ENCODE data around the gene UBE2N. TPM values are rescaled to one million over a fixed set of nuclear protein-coding genes. Genes with fewer than 3 reads are reported as not detected.
A peak's percentile ranks its signal among the peaks of the same experiment; 100 is the strongest.

The UBE2N gene
- total RNA-seq, 2 donors from 2014 or later = 49.0 to 71.5 TPM

DNA sequence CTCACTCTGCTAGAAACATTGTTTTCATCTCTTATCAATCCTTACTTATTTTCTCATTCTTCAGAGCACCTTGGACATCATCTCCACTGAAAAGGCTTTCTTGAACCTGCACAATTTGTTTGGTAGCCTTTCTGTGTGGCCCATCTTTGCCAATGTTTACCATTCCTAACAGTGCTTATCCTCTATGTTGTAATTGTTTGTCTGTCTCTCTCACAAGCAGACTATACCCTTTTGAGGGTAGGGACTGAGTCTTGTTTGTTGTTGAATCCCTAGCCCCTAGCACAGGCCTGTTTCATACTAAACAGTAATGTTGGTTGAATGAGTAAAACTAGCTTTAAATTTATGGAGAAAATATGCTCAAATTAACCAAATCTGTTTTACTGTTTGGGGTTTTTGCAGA lies 34.8 kb upstream of the UBE2N start:
- no peaks in the 10 kb centered on the region for H3K27me3 ChIP-seq (replicated peaks; ENCODE audit: insufficient read depth)
- TF ChIP-seq, protein P1, sequence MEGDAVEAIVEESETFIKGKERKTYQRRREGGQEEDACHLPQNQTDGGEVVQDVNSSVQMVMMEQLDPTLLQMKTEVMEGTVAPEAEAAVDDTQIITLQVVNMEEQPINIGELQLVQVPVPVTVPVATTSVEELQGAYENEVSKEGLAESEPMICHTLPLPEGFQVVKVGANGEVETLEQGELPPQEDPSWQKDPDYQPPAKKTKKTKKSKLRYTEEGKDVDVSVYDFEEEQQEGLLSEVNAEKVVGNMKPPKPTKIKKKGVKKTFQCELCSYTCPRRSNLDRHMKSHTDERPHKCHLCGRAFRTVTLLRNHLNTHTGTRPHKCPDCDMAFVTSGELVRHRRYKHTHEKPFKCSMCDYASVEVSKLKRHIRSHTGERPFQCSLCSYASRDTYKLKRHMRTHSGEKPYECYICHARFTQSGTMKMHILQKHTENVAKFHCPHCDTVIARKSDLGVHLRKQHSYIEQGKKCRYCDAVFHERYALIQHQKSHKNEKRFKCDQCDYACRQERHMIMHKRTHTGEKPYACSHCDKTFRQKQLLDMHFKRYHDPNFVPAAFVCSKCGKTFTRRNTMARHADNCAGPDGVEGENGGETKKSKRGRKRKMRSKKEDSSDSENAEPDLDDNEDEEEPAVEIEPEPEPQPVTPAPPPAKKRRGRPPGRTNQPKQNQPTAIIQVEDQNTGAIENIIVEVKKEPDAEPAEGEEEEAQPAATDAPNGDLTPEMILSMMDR (IDR thresholded peaks at IDR 0.05) = no peak
- TF ChIP-seq POLR2AphosphoS5 (IDR thresholded peaks at IDR 0.05) (no peak), POLR2A (IDR thresholded peaks at IDR 0.05) (no peak)
- no peak for DNase-seq (ENCODE audit: low spot score)
- intact Hi-C loops (cut with DNase I) = no loop called here
- H3K27ac ChIP-seq = no peak overlapping the region
- H3K9me3 ChIP-seq = no peaks in the 10 kb centered on the region
- peaks cover 0 to 5% of the 10 kb centered on the region in 2 donors for H3K36me3 ChIP-seq
- H3K4me3 ChIP-seq = no peak overlapping the region
- H3K4me1 ChIP-seq (replicated peaks) = no peaks in the 10 kb centered on the region

DNA sequence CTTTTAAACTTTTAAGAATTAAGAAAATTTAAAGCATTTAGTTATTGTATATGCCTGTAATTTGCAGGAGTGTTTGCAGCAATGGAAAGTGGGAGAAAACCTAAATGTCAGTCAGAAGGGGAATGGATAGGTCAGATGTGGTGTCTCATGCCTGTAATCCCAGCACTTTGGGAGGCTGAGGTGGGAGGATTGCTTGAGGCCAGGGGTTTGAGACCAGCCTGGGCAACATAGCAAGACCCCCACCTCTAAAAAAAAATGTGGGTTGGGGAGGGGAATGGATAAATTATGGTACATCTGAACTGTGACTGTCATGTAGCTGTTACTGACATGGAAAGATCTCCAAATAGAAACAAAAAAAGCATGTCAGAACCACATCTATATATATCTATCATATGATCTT lies 27.6 kb upstream of the UBE2N start:
- no peak overlapping the region for H3K27ac ChIP-seq
- intact Hi-C loops (cut with DNase I) = no loop called here
- no peak for DNase-seq (ENCODE audit: low spot score)
- H3K4me1 ChIP-seq (replicated peaks) = peaks cover 10% of the 10 kb centered on the region
- no peaks in the 10 kb centered on the region for H3K36me3 ChIP-seq
- H3K27me3 ChIP-seq (replicated peaks; ENCODE audit: insufficient read depth) = no peaks in the 10 kb centered on the region
- TF ChIP-seq POLR2A (IDR thresholded peaks at IDR 0.05) = no peak
- TF ChIP-seq POLR2AphosphoS5 (IDR thresholded peaks at IDR 0.05) = no peak
- TF ChIP-seq, protein P1 (IDR thresholded peaks at IDR 0.05) = no peak
- no peaks in the 10 kb centered on the region for H3K9me3 ChIP-seq
- no peak overlapping the region for H3K4me3 ChIP-seq

DNA sequence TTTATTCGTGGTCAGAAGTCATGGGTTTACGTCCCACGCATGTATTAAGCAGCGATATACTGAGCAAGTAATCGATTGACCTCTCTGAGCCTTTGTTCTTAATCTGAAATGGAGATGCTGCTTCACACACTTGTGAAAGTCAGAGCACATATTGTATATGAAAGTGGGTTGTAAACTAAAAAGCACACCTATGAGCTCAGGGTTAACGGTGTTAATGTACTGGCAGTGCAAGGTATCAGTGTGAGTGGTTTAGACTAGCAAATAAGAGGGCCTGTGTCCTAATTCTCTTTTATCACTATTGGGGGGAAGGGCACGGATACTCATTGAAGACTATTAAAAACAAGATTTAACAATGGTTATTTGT lies 26.2 kb upstream of the UBE2N start:
- Histone ChIP-seq H3K9me3 (no peaks in the 10 kb centered on the region), H3K4me1 (replicated peaks) (peaks cover 10% of the 10 kb centered on the region), H3K27me3 (replicated peaks; ENCODE audit: insufficient read depth) (no peaks in the 10 kb centered on the region), H3K4me3 (peak overlapping the region; percentile 69 to 73), H3K36me3 (no peaks in the 10 kb centered on the region), H3K27ac (peak overlapping the region; percentile 91 to 93)
- 5% methylated on average over 7 of the region's 7 CpGs for WGBS
- DNase-seq (ENCODE audit: low spot score) = no peak
- intact Hi-C loops (cut with DNase I) = no loop called here
- TF ChIP-seq, protein P1 (IDR thresholded peaks at IDR 0.05) = no peak
- TF ChIP-seq POLR2AphosphoS5 (IDR thresholded peaks at IDR 0.05) = no peak
- no peak for TF ChIP-seq POLR2A (IDR thresholded peaks at IDR 0.05)

DNA sequence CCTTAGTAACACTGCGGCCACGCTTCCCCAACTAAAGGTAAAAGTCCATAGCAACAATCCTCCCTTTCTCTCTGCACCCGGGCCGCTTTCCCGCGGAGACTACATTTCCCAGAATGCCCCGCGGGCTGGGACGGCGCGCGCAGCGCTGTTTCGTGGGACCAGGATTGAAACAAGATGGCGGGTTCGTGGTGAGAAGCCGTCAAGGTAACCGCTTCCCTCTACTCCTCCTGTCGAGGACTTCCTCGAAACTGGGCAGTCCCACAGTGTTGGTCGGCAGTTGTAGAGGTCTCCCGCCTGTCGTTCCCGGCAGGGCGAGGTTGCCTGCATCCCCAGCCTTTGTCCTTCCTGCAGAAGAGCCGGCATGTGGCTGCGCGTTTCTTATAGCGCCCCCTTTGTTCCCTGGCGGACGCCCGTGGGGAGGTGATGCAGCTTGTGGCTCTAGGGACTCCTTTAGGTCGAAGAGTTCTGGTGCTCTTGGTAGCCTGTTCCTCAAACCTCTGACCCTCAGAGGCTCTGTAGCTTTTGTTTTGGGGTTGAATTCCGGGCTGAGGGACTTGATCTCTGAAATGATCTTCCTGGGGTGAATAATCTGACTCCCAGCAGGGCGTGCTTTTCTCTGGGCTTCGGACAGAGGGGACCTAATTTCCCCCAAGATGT lies 25.7 kb upstream of the UBE2N start, which contains the start of gene MRPL42:
TSS of gene MRPL42 (plus strand) at position 164 of the 657 bp plus-strand sequence. CDS start 1,772 bp downstream, outside the sequence.
- intact Hi-C loops (cut with DNase I) = no loop called here
- Histone ChIP-seq H3K27ac (peak within 1 kb of the TSS; percentile 91 to 93), H3K4me3 (peak within 1 kb of the TSS; percentile 69 to 73), H3K9me3 (no peaks in the 10 kb centered on the region), H3K36me3 (no peaks in the 10 kb centered on the region), H3K4me1 (replicated peaks) (peaks cover 10% of the 10 kb centered on the region), H3K27me3 (replicated peaks; ENCODE audit: insufficient read depth) (no peaks in the 10 kb centered on the region)
- peak; percentile 80 for DNase-seq (ENCODE audit: low spot score)
- TF ChIP-seq, protein P1 (IDR thresholded peaks at IDR 0.05) = peak; percentile 64 to 86 (median 79)
- TF ChIP-seq POLR2AphosphoS5 (IDR thresholded peaks at IDR 0.05) (peak; percentile 95), POLR2A (IDR thresholded peaks at IDR 0.05) (peak; percentile 57)
- under 1% methylated on average over 36 of the region's 36 CpGs for WGBS

Measured in prostate gland (tissue), 2 donors.